ENCODE data around the gene AKR1C1. TPM values are rescaled to one million over a fixed set of nuclear protein-coding genes. Genes with fewer than 3 reads are reported as not detected.
"Not testable (repeated sequence)": the region's sequence is repeated elsewhere in the genome, so short reads cannot be mapped to it uniquely, and the experiment has no call there.

Gene AKR1C1
- total RNA-seq, 1 donor from 2014 or later: 1.3 TPM

- not testable (repeated sequence) for H3K4me1 ChIP-seq (ENCODE audit: insufficient read depth, low read length); H3K36me3 Mint-ChIP-seq (ENCODE audit: low read depth, unreplicated experiment); DNase-seq (ENCODE audit: low read depth)
These were observed 58.5 kb downstream of the AKR1C1 start for GRCh38 chr10:5021624-5022290.

GRCh38 chr10:5023177-5023805 lies 60.1 kb downstream of the AKR1C1 start:
- peaks cover 10% of the 10 kb centered on the region for H3K4me1 Mint-ChIP-seq (ENCODE audit: low read depth, unreplicated experiment)
- Histone ChIP-seq H3K9ac (ENCODE audit: low read length) (no peak overlapping the region), H2AFZ (ENCODE audit: low read depth, low read length) (no peak overlapping the region), H3K79me2 (ENCODE audit: insufficient read depth, low read length) (no peaks in the 10 kb centered on the region), H3K4me1 (ENCODE audit: insufficient read depth, low read length) (no peaks in the 10 kb centered on the region), H3K27me3 (ENCODE audit: insufficient read depth, low read length) (no peaks in the 10 kb centered on the region), H3K36me3 (ENCODE audit: insufficient read depth, low read length) (no peaks in the 10 kb centered on the region), H4K20me1 (ENCODE audit: insufficient read depth, low read length) (no peaks in the 10 kb centered on the region), H3K9me3 (ENCODE audit: insufficient read depth, low read depth, low read length) (no peaks in the 10 kb centered on the region), H3K4me3 (ENCODE audit: insufficient read depth, low read depth, low read length) (no peak overlapping the region), H3K4me2 (ENCODE audit: low read length) (no peak overlapping the region), H3K27ac (ENCODE audit: low read depth, low read length) (no peak overlapping the region)
- no peak overlapping the region for H3K4me3 Mint-ChIP-seq (ENCODE audit: unreplicated experiment)
- H3K36me3 Mint-ChIP-seq (ENCODE audit: low read depth, unreplicated experiment): no peaks in the 10 kb centered on the region
- H3K9me3 Mint-ChIP-seq (ENCODE audit: unreplicated experiment): peaks cover 5% of the 10 kb centered on the region
- no peaks in the 10 kb centered on the region for H3K27me3 Mint-ChIP-seq (ENCODE audit: low read depth, unreplicated experiment)
- TF ChIP-seq CTCF (IDR thresholded peaks at IDR 0.05; ENCODE audit: insufficient read depth, low read depth, low read length) (no peak), EZH2 (IDR thresholded peaks at IDR 0.05; ENCODE audit: insufficient read depth, low read length) (no peak)
- no peak overlapping the region for H3K27ac Mint-ChIP-seq (ENCODE audit: unreplicated experiment)
- no peak for DNase-seq (ENCODE audit: low read depth)
- FAIRE-seq: no peak

More at GRCh38 chr10:5021624-5022290, 58.5 kb downstream of the AKR1C1 start:
- H3K9me3 Mint-ChIP-seq (ENCODE audit: unreplicated experiment); H3K4me3 Mint-ChIP-seq (ENCODE audit: unreplicated experiment); H3K27ac ChIP-seq (ENCODE audit: low read depth, low read length); H3K4me2 ChIP-seq (ENCODE audit: low read length); H3K4me1 Mint-ChIP-seq (ENCODE audit: low read depth, unreplicated experiment); H3K36me3 ChIP-seq (ENCODE audit: insufficient read depth, low read length); H4K20me1 ChIP-seq (ENCODE audit: insufficient read depth, low read length); FAIRE-seq; H3K27me3 ChIP-seq (ENCODE audit: insufficient read depth, low read length); H3K9me3 ChIP-seq (ENCODE audit: insufficient read depth, low read depth, low read length); H3K9ac ChIP-seq (ENCODE audit: low read length); H3K27me3 Mint-ChIP-seq (ENCODE audit: low read depth, unreplicated experiment); H3K4me3 ChIP-seq (ENCODE audit: insufficient read depth, low read depth, low read length); H2AFZ ChIP-seq (ENCODE audit: low read depth, low read length); H3K27ac Mint-ChIP-seq (ENCODE audit: unreplicated experiment); H3K79me2 ChIP-seq (ENCODE audit: insufficient read depth, low read length): not testable (repeated sequence)

- not testable (repeated sequence) for H3K4me1 ChIP-seq (ENCODE audit: insufficient read depth, low read length); H2AFZ ChIP-seq (ENCODE audit: low read depth, low read length); H3K4me1 Mint-ChIP-seq (ENCODE audit: low read depth, unreplicated experiment); H3K9me3 Mint-ChIP-seq (ENCODE audit: unreplicated experiment); FAIRE-seq; H4K20me1 ChIP-seq (ENCODE audit: insufficient read depth, low read length); H3K4me2 ChIP-seq (ENCODE audit: low read length); H3K36me3 Mint-ChIP-seq (ENCODE audit: low read depth, unreplicated experiment); H3K4me3 ChIP-seq (ENCODE audit: insufficient read depth, low read depth, low read length); H3K36me3 ChIP-seq (ENCODE audit: insufficient read depth, low read length); H3K9ac ChIP-seq (ENCODE audit: low read length); H3K27ac ChIP-seq (ENCODE audit: low read depth, low read length); DNase-seq (ENCODE audit: low read depth); H3K79me2 ChIP-seq (ENCODE audit: insufficient read depth, low read length); H3K9me3 ChIP-seq (ENCODE audit: insufficient read depth, low read depth, low read length); H3K27ac Mint-ChIP-seq (ENCODE audit: unreplicated experiment); H3K27me3 Mint-ChIP-seq (ENCODE audit: low read depth, unreplicated experiment); H3K4me3 Mint-ChIP-seq (ENCODE audit: unreplicated experiment); H3K27me3 ChIP-seq (ENCODE audit: insufficient read depth, low read length)
These were observed 62.3 kb downstream of the AKR1C1 start for GRCh38 chr10:5025461-5025881.

Measured in astrocyte (in vitro differentiated cells and primary cell).